ENCODE results near the gene SEMA6B. TPM values are rescaled to one million over a fixed set of nuclear protein-coding genes. Genes with fewer than 3 reads are reported as not detected.

SEMA6B gene
- total RNA-seq, 1 donor = 6.0 TPM

GRCh38 chr19:4506449-4507149 lies 52.9 kb downstream of the SEMA6B start:
- Histone ChIP-seq H3K9me3 (ENCODE audit: low read depth, low read length) (no peaks in the 10 kb centered on the region), H3K4me3 (ENCODE audit: low read length) (no peak overlapping the region), H3K27me3 (ENCODE audit: insufficient read depth, low read length) (no peaks in the 10 kb centered on the region), H3K4me1 (ENCODE audit: insufficient read depth, low read length) (no peaks in the 10 kb centered on the region)

- Histone ChIP-seq H3K27me3 (ENCODE audit: insufficient read depth, low read length) (no peaks in the 10 kb centered on the region), H3K4me3 (ENCODE audit: low read length) (no peak overlapping the region), H3K9me3 (ENCODE audit: low read depth, low read length) (no peaks in the 10 kb centered on the region)
These were observed 53.7 kb downstream of the SEMA6B start for GRCh38 chr19:4505570-4506448.

GRCh38 chr19:4504891-4505569 lies 54.5 kb downstream of the SEMA6B start:
- no peak overlapping the region for H3K4me3 ChIP-seq (ENCODE audit: low read length)
- H3K9me3 ChIP-seq (ENCODE audit: low read depth, low read length) = no peaks in the 10 kb centered on the region
- H3K27me3 ChIP-seq (ENCODE audit: insufficient read depth, low read length) = no peaks in the 10 kb centered on the region
- no peaks in the 10 kb centered on the region for H3K4me1 ChIP-seq (ENCODE audit: insufficient read depth, low read length)

More at GRCh38 chr19:4505570-4506448, 53.7 kb downstream of the SEMA6B start:
- no peaks in the 10 kb centered on the region for H3K4me1 ChIP-seq (ENCODE audit: insufficient read depth, low read length)

- H3K27me3 ChIP-seq (ENCODE audit: insufficient read depth, low read length) = no peaks in the 10 kb centered on the region
- no peaks in the 10 kb centered on the region for H3K4me1 ChIP-seq (ENCODE audit: insufficient read depth, low read length)
- no peak overlapping the region for H3K4me3 ChIP-seq (ENCODE audit: low read length)
- no peaks in the 10 kb centered on the region for H3K9me3 ChIP-seq (ENCODE audit: low read depth, low read length)
These were observed 55.2 kb downstream of the SEMA6B start for GRCh38 chr19:4504297-4504701.

- H3K9me3 ChIP-seq (ENCODE audit: low read depth, low read length) = no peaks in the 10 kb centered on the region
- H3K27me3 ChIP-seq (ENCODE audit: insufficient read depth, low read length) = no peaks in the 10 kb centered on the region
- no peak overlapping the region for H3K4me3 ChIP-seq (ENCODE audit: low read length)
- H3K4me1 ChIP-seq (ENCODE audit: insufficient read depth, low read length) = no peaks in the 10 kb centered on the region
These were observed 55.7 kb downstream of the SEMA6B start for GRCh38 chr19:4503825-4504170.

GRCh38 chr19:4503132-4503824 lies 56.2 kb downstream of the SEMA6B start:
- Histone ChIP-seq H3K4me1 (ENCODE audit: insufficient read depth, low read length) (no peaks in the 10 kb centered on the region), H3K27me3 (ENCODE audit: insufficient read depth, low read length) (no peaks in the 10 kb centered on the region), H3K9me3 (ENCODE audit: low read depth, low read length) (no peaks in the 10 kb centered on the region), H3K4me3 (ENCODE audit: low read length) (no peak overlapping the region)

GRCh38 chr19:4502282-4503131 lies 57.0 kb downstream of the SEMA6B start:
- no peak overlapping the region for H3K4me3 ChIP-seq (ENCODE audit: low read length)
- H3K27me3 ChIP-seq (ENCODE audit: insufficient read depth, low read length) = no peaks in the 10 kb centered on the region
- H3K9me3 ChIP-seq (ENCODE audit: low read depth, low read length) = no peaks in the 10 kb centered on the region
- no peaks in the 10 kb centered on the region for H3K4me1 ChIP-seq (ENCODE audit: insufficient read depth, low read length)

- Histone ChIP-seq H3K9me3 (ENCODE audit: low read depth, low read length) (no peaks in the 10 kb centered on the region), H3K27me3 (ENCODE audit: insufficient read depth, low read length) (no peaks in the 10 kb centered on the region), H3K4me1 (ENCODE audit: insufficient read depth, low read length) (no peaks in the 10 kb centered on the region)
These were observed 57.8 kb downstream of the SEMA6B start for GRCh38 chr19:4501691-4502090.

GRCh38 chr19:4500841-4501591 lies 58.5 kb downstream of the SEMA6B start:
- no peak overlapping the region for H3K4me3 ChIP-seq (ENCODE audit: low read length)

More at GRCh38 chr19:4501691-4502090, 57.8 kb downstream of the SEMA6B start:
- no peak overlapping the region for H3K4me3 ChIP-seq (ENCODE audit: low read length)

GRCh38 chr19:4499855-4500254 lies 59.6 kb downstream of the SEMA6B start:
- H3K27me3 ChIP-seq (ENCODE audit: insufficient read depth, low read length) = no peaks in the 10 kb centered on the region
- H3K4me1 ChIP-seq (ENCODE audit: insufficient read depth, low read length) = no peaks in the 10 kb centered on the region
- H3K9me3 ChIP-seq (ENCODE audit: low read depth, low read length) = no peaks in the 10 kb centered on the region
- no peak overlapping the region for H3K4me3 ChIP-seq (ENCODE audit: low read length)

More at GRCh38 chr19:4500841-4501591, 58.5 kb downstream of the SEMA6B start:
- H3K4me1 ChIP-seq (ENCODE audit: insufficient read depth, low read length) = no peaks in the 10 kb centered on the region
- no peaks in the 10 kb centered on the region for H3K27me3 ChIP-seq (ENCODE audit: insufficient read depth, low read length)
- no peaks in the 10 kb centered on the region for H3K9me3 ChIP-seq (ENCODE audit: low read depth, low read length)

- no peak overlapping the region for H3K4me3 ChIP-seq (ENCODE audit: low read length)
- H3K9me3 ChIP-seq (ENCODE audit: low read depth, low read length) = no peaks in the 10 kb centered on the region
- no peaks in the 10 kb centered on the region for H3K27me3 ChIP-seq (ENCODE audit: insufficient read depth, low read length)
- H3K4me1 ChIP-seq (ENCODE audit: insufficient read depth, low read length) = no peaks in the 10 kb centered on the region
These were observed 60.2 kb downstream of the SEMA6B start for GRCh38 chr19:4499318-4499717.

- H3K4me1 ChIP-seq (ENCODE audit: insufficient read depth, low read length) = no peaks in the 10 kb centered on the region
- H3K9me3 ChIP-seq (ENCODE audit: low read depth, low read length) = no peaks in the 10 kb centered on the region
- H3K4me3 ChIP-seq (ENCODE audit: low read length) = no peak overlapping the region
- no peaks in the 10 kb centered on the region for H3K27me3 ChIP-seq (ENCODE audit: insufficient read depth, low read length)
These were observed 60.8 kb downstream of the SEMA6B start for GRCh38 chr19:4498694-4499093.

- Histone ChIP-seq H3K27me3 (ENCODE audit: insufficient read depth, low read length) (no peaks in the 10 kb centered on the region), H3K9me3 (ENCODE audit: low read depth, low read length) (no peaks in the 10 kb centered on the region), H3K4me1 (ENCODE audit: insufficient read depth, low read length) (no peaks in the 10 kb centered on the region), H3K4me3 (ENCODE audit: low read length) (no peak overlapping the region)
These were observed 61.6 kb downstream of the SEMA6B start for GRCh38 chr19:4497770-4498389.
